H7 (cell line): ENCODE results near the gene SDK1. TPM values are rescaled to one million over a fixed set of nuclear protein-coding genes. Genes with fewer than 3 reads are reported as not detected.
"Not testable (repeated sequence)": the region's sequence is repeated elsewhere in the genome, so short reads cannot be mapped to it uniquely, and the experiment has no call there.

Experiments used
- DNase-seq: peaks from one replicate; pipeline ENCODE4 v3.0.0; 2012
- H3K27me3 ChIP-seq: 2 replicates; pipeline ENCODE4 v1.6.0; 2011; ENCODE audit warnings: mild to moderate bottlenecking, low read length; ENCODE audit not compliant: control insufficient read depth, insufficient read depth
- H3K36me3 ChIP-seq: replicated peaks from 2 replicates; pipeline ENCODE4 v1.5.1; 2011; ENCODE audit warnings: low read length; ENCODE audit not compliant: control insufficient read depth, insufficient read depth
- H3K4me3 ChIP-seq: 2 replicates; pipeline ENCODE4 v1.5.1; 2011; ENCODE audit warnings: low read depth, mild to moderate bottlenecking, control low read depth, low read length, moderate library complexity; ENCODE audit not compliant: insufficient read depth
- total RNA-seq: library from RNA; depleted of rRNA; stranded (reverse); fragments of >200 nt; shearing (Covaris generic); gene quantifications from 2 replicates; pipeline ENCODE4 v1.2.3, GENCODE V29; 2014

Gene SDK1
- total RNA-seq, 1 experiment from 2014 or later = 2.4 TPM

- not testable (repeated sequence) for H3K36me3 ChIP-seq, DNase-seq, H3K4me3 ChIP-seq, H3K27me3 ChIP-seq
Observed at GRCh38 chr7:4094158-4094557, 793.1 kb downstream of the SDK1 start.

GRCh38 chr7:4097001-4097609, 796.1 kb downstream of the SDK1 start:
- no peak for DNase-seq
- H3K4me3 ChIP-seq = no peak overlapping the region
- H3K36me3 ChIP-seq = no peaks in the 10 kb centered on the region
- H3K27me3 ChIP-seq = no peaks in the 10 kb centered on the region

GRCh38 chr7:4098169-4098568, 797.1 kb downstream of the SDK1 start:
- no peak for DNase-seq

GRCh38 chr7:4099651-4100050, 798.6 kb downstream of the SDK1 start:
- no peaks in the 10 kb centered on the region for H3K27me3 ChIP-seq
- no peaks in the 10 kb centered on the region for H3K36me3 ChIP-seq
- no peak overlapping the region for H3K4me3 ChIP-seq
- DNase-seq = no peak

More at GRCh38 chr7:4098169-4098568, 797.1 kb downstream of the SDK1 start:
- Histone ChIP-seq H3K27me3 (no peaks in the 10 kb centered on the region), H3K36me3 (no peaks in the 10 kb centered on the region), H3K4me3 (no peak overlapping the region)

- no peaks in the 10 kb centered on the region for H3K36me3 ChIP-seq
- no peak for DNase-seq
- H3K4me3 ChIP-seq = no peak overlapping the region
- H3K27me3 ChIP-seq = no peaks in the 10 kb centered on the region
Observed at GRCh38 chr7:4100148-4100547, 799.1 kb downstream of the SDK1 start.

GRCh38 chr7:4100691-4101090, 799.6 kb downstream of the SDK1 start:
- Histone ChIP-seq H3K4me3 (no peak overlapping the region), H3K36me3 (no peaks in the 10 kb centered on the region), H3K27me3 (no peaks in the 10 kb centered on the region)
- no peak for DNase-seq

GRCh38 chr7:4102231-4102841, 801.3 kb downstream of the SDK1 start:
- Histone ChIP-seq H3K4me3 (no peak overlapping the region), H3K36me3 (no peaks in the 10 kb centered on the region), H3K27me3 (no peaks in the 10 kb centered on the region)
- no peak for DNase-seq

- Histone ChIP-seq H3K27me3 (no peaks in the 10 kb centered on the region), H3K4me3 (no peak overlapping the region), H3K36me3 (no peaks in the 10 kb centered on the region)
- DNase-seq = peak; percentile 70
Observed at GRCh38 chr7:4103352-4104091, 802.5 kb downstream of the SDK1 start.

- Histone ChIP-seq H3K27me3 (no peaks in the 10 kb centered on the region), H3K36me3 (no peaks in the 10 kb centered on the region), H3K4me3 (no peak overlapping the region)
- DNase-seq = no peak
Observed at GRCh38 chr7:4107839-4108238, 806.8 kb downstream of the SDK1 start.

GRCh38 chr7:4108951-4109350, 807.9 kb downstream of the SDK1 start:
- Histone ChIP-seq H3K4me3 (no peak overlapping the region), H3K36me3 (no peaks in the 10 kb centered on the region), H3K27me3 (no peaks in the 10 kb centered on the region)
- no peak for DNase-seq

- Histone ChIP-seq H3K27me3 (no peaks in the 10 kb centered on the region), H3K36me3 (no peaks in the 10 kb centered on the region), H3K4me3 (no peak overlapping the region)
- no peak for DNase-seq
Observed at GRCh38 chr7:4109481-4110110, 808.5 kb downstream of the SDK1 start.

GRCh38 chr7:4110438-4110837, 809.4 kb downstream of the SDK1 start:
- H3K36me3 ChIP-seq = no peaks in the 10 kb centered on the region
- no peaks in the 10 kb centered on the region for H3K27me3 ChIP-seq
- H3K4me3 ChIP-seq = no peak overlapping the region
- no peak for DNase-seq

GRCh38 chr7:4111166-4111565, 810.1 kb downstream of the SDK1 start:
- no peak overlapping the region for H3K4me3 ChIP-seq
- H3K27me3 ChIP-seq = no peaks in the 10 kb centered on the region
- no peak for DNase-seq
- no peaks in the 10 kb centered on the region for H3K36me3 ChIP-seq

GRCh38 chr7:4113271-4113670, 812.2 kb downstream of the SDK1 start:
- Histone ChIP-seq H3K36me3 (no peaks in the 10 kb centered on the region), H3K4me3 (no peak overlapping the region), H3K27me3 (no peaks in the 10 kb centered on the region)
- no peak for DNase-seq

- no peak for DNase-seq
- Histone ChIP-seq H3K4me3 (no peak overlapping the region), H3K36me3 (no peaks in the 10 kb centered on the region)
Observed at GRCh38 chr7:4113976-4114375, 812.9 kb downstream of the SDK1 start.

More at GRCh38 chr7:4113976-4114375, 812.9 kb downstream of the SDK1 start:
- no peaks in the 10 kb centered on the region for H3K27me3 ChIP-seq
